GM23248 (cell line): Measurements from ENCODE around the gene CEP131.

Experiments
- EZH2 ChIP-seq: fragments of 200-600 bp; sonication (generic); IDR thresholded peaks from 2 replicates; pipeline ENCODE4 v1.6.1; 2018; ENCODE audit warnings: antibody characterized with exemption, mild to moderate bottlenecking; ENCODE audit not compliant: insufficient read depth, poor library complexity, severe bottlenecking
- EZH2phosphoT487 ChIP-seq: fragments of 200-600 bp; sonication (generic); IDR thresholded peaks from 2 replicates; pipeline ENCODE4 v1.6.1; 2018; ENCODE audit warnings: antibody characterized with exemption, moderate library complexity, mild to moderate bottlenecking, low read depth; ENCODE audit not compliant: insufficient read depth

- no peak for TF ChIP-seq EZH2
- no peak for TF ChIP-seq EZH2phosphoT487
These were observed 10.0 kb upstream of the CEP131 start for GRCh38 chr17:81232616-81233241.
